ENCODE measurements around the gene ADRB1.

Gene ADRB1

DNA sequence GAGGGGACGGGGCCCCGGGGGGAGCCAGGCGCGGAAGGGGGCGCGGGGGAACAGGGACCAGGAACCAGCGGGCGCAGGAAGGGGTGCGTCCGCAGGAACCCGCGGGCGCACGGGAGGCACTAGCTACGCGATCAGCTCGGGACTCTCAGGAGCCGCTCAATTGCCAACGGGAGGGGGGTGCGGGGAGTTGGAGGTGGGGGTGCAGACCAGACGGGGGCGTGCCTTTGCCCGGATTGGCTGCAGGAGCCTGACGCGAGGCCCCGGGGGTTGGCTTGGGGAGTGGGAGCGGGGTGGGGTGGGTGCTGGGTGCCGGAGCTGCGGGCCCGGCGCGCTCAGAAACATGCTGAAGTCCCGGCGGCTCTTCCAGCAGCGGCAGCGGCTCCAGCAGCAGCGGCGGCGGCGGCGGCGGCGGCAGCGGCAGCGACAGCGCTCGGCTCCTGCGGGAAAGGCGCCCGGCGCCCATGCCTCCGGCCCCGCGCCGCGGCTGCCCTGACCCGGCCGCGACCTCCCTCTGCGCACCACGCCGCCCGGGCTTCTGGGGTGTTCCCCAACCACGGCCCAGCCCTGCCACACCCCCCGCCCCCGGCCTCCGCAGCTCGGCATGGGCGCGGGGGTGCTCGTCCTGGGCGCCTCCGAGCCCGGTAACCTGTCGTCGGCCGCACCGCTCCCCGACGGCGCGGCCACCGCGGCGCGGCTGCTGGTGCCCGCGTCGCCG, at the start of gene ADRB1:
ADRB1 (plus strand) TSS at position 335 of the 715 bp plus-strand sequence; CDS start at position 602, 267 bp downstream.
- Histone ChIP-seq H3K9ac (ENCODE audit: low read depth, low read length) (peak within 1 kb of the TSS; percentile 72), H3K9me3 (ENCODE audit: control insufficient read depth, insufficient read depth, low read length) (no peaks in the 10 kb centered on the region), H3K36me3 (ENCODE audit: insufficient read depth, low read length) (no peaks in the 10 kb centered on the region), H3K4me1 (ENCODE audit: insufficient read depth, low read length) (no peaks in the 10 kb centered on the region)

DNA sequence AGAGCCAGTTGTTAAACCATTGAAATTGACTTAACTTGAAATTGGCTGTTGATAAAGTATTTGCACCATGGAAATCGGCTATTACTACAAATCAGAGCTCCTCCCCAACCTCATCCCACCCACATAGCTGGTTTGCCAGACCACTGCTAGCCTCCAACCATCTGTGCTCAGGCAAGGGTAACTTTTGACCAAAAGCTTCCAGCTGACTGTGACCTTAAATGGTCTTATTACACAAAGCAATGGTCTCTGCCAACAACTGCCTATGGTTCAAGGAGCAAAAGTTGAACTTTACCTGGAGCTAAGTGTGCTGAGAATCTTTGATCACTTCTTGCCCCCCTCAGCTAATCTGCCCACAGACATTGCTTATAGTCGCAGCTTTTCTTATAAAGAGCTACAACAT, 48.5 kb upstream of the ADRB1 start:
- Histone ChIP-seq H3K9me3 (ENCODE audit: control insufficient read depth, insufficient read depth, low read length) (no peaks in the 10 kb centered on the region), H3K9ac (ENCODE audit: low read depth, low read length) (no peak overlapping the region)

GRCh38 chr10:113997428-113997827, 46.2 kb upstream of the ADRB1 start:
- no peaks in the 10 kb centered on the region for H3K36me3 ChIP-seq (ENCODE audit: insufficient read depth, low read length)
- no peak overlapping the region for H3K9ac ChIP-seq (ENCODE audit: low read depth, low read length)
- no peaks in the 10 kb centered on the region for H3K4me1 ChIP-seq (ENCODE audit: insufficient read depth, low read length)
- H3K9me3 ChIP-seq (ENCODE audit: control insufficient read depth, insufficient read depth, low read length): no peaks in the 10 kb centered on the region

More for the DNA sequence above, 48.5 kb upstream of the ADRB1 start:
- H3K4me1 ChIP-seq (ENCODE audit: insufficient read depth, low read length): no peaks in the 10 kb centered on the region
- H3K36me3 ChIP-seq (ENCODE audit: insufficient read depth, low read length): no peaks in the 10 kb centered on the region

DNA sequence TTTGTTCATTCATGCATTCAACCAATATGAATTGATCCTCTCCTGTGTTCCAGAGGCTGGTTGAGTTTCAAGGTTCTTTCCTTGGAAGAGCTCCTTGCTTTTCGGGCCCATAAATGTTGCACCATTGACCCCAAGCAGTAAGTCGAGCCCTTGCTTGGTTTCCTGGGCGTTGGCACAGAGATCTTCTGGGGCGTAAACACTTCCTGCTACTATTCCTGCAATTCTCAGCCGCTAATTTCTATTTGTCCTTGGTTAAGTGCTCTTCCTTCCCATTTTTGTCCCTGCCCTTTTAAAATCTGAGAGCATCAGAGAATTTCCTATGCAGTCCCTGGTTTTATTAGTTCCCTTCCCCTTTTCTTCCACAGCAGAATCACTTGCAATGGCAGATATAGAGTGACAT, 44.1 kb upstream of the ADRB1 start:
- H3K9me3 ChIP-seq (ENCODE audit: control insufficient read depth, insufficient read depth, low read length): no peaks in the 10 kb centered on the region
- no peaks in the 10 kb centered on the region for H3K36me3 ChIP-seq (ENCODE audit: insufficient read depth, low read length)
- no peak overlapping the region for H3K9ac ChIP-seq (ENCODE audit: low read depth, low read length)
- H3K4me1 ChIP-seq (ENCODE audit: insufficient read depth, low read length): no peaks in the 10 kb centered on the region

- Histone ChIP-seq H3K36me3 (ENCODE audit: insufficient read depth, low read length) (no peaks in the 10 kb centered on the region), H3K9ac (ENCODE audit: low read depth, low read length) (no peak overlapping the region), H3K9me3 (ENCODE audit: control insufficient read depth, insufficient read depth, low read length) (no peaks in the 10 kb centered on the region), H3K4me1 (ENCODE audit: insufficient read depth, low read length) (no peaks in the 10 kb centered on the region)
Measured at GRCh38 chr10:114000457-114001010, 43.1 kb upstream of the ADRB1 start.

DNA sequence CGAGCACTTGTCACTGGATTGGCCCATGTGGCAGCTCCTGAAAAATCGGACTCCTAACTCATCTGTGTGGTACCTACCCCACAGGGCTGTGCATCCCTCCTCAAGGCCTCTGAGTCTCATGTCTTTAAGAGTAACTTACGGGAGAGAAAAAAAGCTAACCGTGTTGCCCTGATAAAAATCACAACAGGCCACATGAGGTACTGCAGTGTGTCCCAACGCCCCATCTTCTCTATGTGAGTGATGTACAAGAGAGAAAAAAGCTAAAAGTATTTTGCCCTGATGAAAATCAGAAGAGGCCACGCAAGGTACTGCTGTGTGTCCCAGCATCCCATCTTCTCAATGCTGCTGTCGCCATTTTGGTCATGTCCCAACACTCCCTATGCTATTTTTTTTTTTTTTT, 41.2 kb upstream of the ADRB1 start:
- H3K4me1 ChIP-seq (ENCODE audit: insufficient read depth, low read length): no peaks in the 10 kb centered on the region
- no peaks in the 10 kb centered on the region for H3K9me3 ChIP-seq (ENCODE audit: control insufficient read depth, insufficient read depth, low read length)
- H3K9ac ChIP-seq (ENCODE audit: low read depth, low read length): no peak overlapping the region
- no peaks in the 10 kb centered on the region for H3K36me3 ChIP-seq (ENCODE audit: insufficient read depth, low read length)

DNA sequence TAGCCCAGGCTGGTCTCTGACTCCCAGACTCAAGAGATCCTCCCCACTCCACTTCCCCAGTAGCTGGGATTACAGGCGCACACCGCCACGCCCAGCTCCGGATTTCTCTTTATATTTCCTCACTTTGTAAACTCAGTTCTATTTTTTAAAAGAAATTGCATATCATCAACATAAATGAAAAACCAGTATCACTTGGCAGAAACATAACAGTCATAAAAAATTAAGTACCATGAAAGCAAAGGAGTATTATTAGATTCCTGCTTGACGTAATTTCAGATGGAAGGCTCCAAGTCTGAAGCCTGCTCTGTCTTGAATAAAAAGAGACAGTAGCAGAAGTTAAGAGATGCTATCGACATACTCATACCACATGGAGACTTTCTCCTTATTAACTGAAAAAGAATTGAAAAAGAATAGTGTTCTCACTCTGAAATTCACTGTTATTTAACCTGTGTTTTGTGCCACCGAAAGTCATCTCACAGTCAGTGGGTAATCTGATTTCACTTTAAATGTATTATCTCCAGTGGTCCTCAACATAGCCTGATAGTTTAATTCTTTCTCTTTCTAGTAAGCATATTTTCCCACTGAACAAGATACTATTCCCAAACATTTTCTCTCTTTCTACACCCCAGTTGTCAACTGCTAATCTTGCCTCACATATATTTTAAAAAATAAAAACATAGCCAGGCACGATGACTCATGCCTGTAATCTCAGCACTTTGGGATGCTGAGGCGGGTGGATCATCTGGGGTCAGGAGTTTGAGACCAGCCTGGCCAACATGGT, 40.3 kb upstream of the ADRB1 start:
- Histone ChIP-seq H3K9me3 (ENCODE audit: control insufficient read depth, insufficient read depth, low read length) (no peaks in the 10 kb centered on the region), H3K36me3 (ENCODE audit: insufficient read depth, low read length) (no peaks in the 10 kb centered on the region), H3K9ac (ENCODE audit: low read depth, low read length) (no peak overlapping the region), H3K4me1 (ENCODE audit: insufficient read depth, low read length) (no peaks in the 10 kb centered on the region)

DNA sequence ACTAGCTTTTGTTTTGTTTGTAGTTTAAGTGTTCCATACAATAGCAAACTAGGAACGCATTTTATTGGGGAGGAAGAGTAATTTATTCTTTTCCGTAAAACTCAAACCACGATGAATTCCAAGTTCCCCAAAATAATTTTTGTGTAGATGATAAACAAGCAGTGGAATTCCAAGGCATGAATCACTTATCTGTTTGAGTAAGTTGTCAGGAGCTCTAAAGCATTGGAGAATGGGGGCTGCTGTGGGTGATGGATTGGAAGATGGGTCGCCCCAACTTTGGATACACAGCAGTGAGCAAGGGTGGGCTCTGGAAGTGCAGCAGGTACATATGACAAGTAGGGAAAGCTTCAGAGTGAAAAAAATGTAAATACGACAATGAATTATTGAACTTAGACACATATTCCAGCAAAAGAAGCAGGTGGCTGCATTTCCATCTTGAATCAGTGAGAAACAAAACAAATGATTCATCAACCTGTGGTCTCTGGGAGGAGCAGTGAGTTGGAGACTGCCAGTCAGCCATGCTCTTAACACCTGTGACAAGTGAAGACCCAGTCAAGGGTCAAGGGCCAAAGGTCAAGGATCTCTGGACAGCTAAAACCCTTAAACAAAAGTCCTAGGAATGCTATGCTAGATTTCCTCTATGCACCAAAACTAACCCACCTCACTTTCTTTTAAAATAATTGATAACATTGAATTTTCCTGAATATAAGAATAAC, 34.2 kb upstream of the ADRB1 start:
- Histone ChIP-seq H3K9ac (ENCODE audit: low read depth, low read length) (no peak overlapping the region), H3K9me3 (ENCODE audit: control insufficient read depth, insufficient read depth, low read length) (no peaks in the 10 kb centered on the region), H3K4me1 (ENCODE audit: insufficient read depth, low read length) (no peaks in the 10 kb centered on the region), H3K36me3 (ENCODE audit: insufficient read depth, low read length) (no peaks in the 10 kb centered on the region)

DNA sequence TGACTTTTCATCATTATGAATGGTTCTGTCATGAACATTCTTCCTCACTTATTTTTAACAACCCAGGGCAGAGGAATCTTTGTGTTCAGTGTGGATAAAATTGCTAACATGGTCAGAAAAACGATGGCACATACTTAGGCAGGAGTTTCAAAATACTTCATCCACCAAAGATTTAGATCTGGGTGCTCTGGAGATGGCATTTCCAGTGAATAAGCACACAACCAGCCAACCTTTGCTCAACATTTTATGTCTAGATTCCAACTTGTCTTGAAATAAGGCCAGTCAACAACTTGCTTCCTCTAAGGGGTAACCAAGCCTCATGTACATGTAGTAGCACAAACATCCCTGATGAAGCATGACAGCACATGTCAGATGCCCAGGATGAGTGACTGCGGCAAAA, 33.4 kb upstream of the ADRB1 start:
- H3K9ac ChIP-seq (ENCODE audit: low read depth, low read length): no peak overlapping the region
- H3K36me3 ChIP-seq (ENCODE audit: insufficient read depth, low read length): no peaks in the 10 kb centered on the region
- H3K4me1 ChIP-seq (ENCODE audit: insufficient read depth, low read length): no peaks in the 10 kb centered on the region
- no peaks in the 10 kb centered on the region for H3K9me3 ChIP-seq (ENCODE audit: control insufficient read depth, insufficient read depth, low read length)

- Histone ChIP-seq H3K9me3 (ENCODE audit: control insufficient read depth, insufficient read depth, low read length) (no peaks in the 10 kb centered on the region), H3K9ac (ENCODE audit: low read depth, low read length) (no peak overlapping the region), H3K36me3 (ENCODE audit: insufficient read depth, low read length) (no peaks in the 10 kb centered on the region), H3K4me1 (ENCODE audit: insufficient read depth, low read length) (no peaks in the 10 kb centered on the region)
Measured at GRCh38 chr10:114012650-114013049, 31.0 kb upstream of the ADRB1 start.

DNA sequence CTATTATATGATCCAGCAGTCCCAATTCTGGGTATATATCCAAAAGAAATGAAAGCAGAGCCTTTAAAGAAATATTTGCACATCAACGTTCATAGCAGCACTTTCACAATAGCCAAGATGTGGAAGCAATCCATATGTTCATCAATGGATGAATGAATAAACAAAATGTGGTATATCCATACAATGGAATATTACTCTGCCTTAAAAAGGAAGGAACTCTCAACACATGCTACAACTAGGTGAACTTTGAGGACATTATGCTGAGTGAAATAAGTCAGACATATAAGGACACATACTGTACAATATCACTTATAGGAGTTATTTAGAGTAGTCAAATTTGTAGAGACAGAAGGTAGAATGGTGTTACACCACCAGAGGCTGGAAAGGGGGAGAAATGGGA, 28.0 kb upstream of the ADRB1 start:
- Histone ChIP-seq H3K9me3 (ENCODE audit: control insufficient read depth, insufficient read depth, low read length) (no peaks in the 10 kb centered on the region), H3K4me1 (ENCODE audit: insufficient read depth, low read length) (no peaks in the 10 kb centered on the region), H3K36me3 (ENCODE audit: insufficient read depth, low read length) (no peaks in the 10 kb centered on the region), H3K9ac (ENCODE audit: low read depth, low read length) (no peak overlapping the region)

DNA sequence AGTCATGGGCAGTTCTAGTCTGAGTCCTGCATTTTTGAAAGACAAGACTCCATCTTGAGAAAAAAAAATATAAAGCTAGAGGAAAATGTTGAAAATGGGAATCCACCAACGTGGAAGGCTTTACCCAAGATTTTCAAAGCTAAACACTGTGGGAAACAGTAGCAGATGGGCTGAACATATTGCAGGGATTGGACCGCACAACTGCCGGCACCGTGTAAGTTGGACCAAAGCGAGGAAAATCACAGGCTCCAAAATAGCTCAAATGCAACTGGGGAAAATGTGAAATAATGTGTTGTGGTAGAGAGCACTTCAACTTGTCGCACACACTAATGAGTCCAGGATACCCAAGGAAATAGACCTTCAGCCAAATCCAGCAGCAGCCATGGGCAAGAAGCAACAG, 26.4 kb upstream of the ADRB1 start:
- H3K9ac ChIP-seq (ENCODE audit: low read depth, low read length): no peak overlapping the region
- H3K9me3 ChIP-seq (ENCODE audit: control insufficient read depth, insufficient read depth, low read length): no peaks in the 10 kb centered on the region
- no peaks in the 10 kb centered on the region for H3K36me3 ChIP-seq (ENCODE audit: insufficient read depth, low read length)
- H3K4me1 ChIP-seq (ENCODE audit: insufficient read depth, low read length): no peaks in the 10 kb centered on the region

GRCh38 chr10:114017873-114018272, 25.8 kb upstream of the ADRB1 start:
- no peak overlapping the region for H3K9ac ChIP-seq (ENCODE audit: low read depth, low read length)
- H3K9me3 ChIP-seq (ENCODE audit: control insufficient read depth, insufficient read depth, low read length): no peaks in the 10 kb centered on the region
- H3K36me3 ChIP-seq (ENCODE audit: insufficient read depth, low read length): no peaks in the 10 kb centered on the region
- H3K4me1 ChIP-seq (ENCODE audit: insufficient read depth, low read length): no peaks in the 10 kb centered on the region

- H3K4me1 ChIP-seq (ENCODE audit: insufficient read depth, low read length): no peaks in the 10 kb centered on the region
- H3K9ac ChIP-seq (ENCODE audit: low read depth, low read length): no peak overlapping the region
- no peaks in the 10 kb centered on the region for H3K9me3 ChIP-seq (ENCODE audit: control insufficient read depth, insufficient read depth, low read length)
- H3K36me3 ChIP-seq (ENCODE audit: insufficient read depth, low read length): no peaks in the 10 kb centered on the region
Measured at GRCh38 chr10:114019226-114019625, 24.4 kb upstream of the ADRB1 start.
